GM19452 (cell line): ENCODE measurements around the gene UBA5.

Source experiments
- ATAC-seq: cut with Tn5 transposase; IDR thresholded peaks from one replicate; pipeline ENCODE4 v1.9.1; 2021; ENCODE audit not compliant: unreplicated experiment

The UBA5 gene

GRCh38 chr3:132652640-132653270 is 7.4 kb upstream of the UBA5 start:
- ATAC-seq, result no peak

GRCh38 chr3:132654190-132654589 is 5.9 kb upstream of the UBA5 start:
- no peak for ATAC-seq

GRCh38 chr3:132654721-132655120 is 5.4 kb upstream of the UBA5 start:
- ATAC-seq, result no peak

- ATAC-seq, result no peak
Observed at GRCh38 chr3:132655471-132655870, 4.7 kb upstream of the UBA5 start.

GRCh38 chr3:132657869-132658747 is 2.0 kb upstream of the UBA5 start:
- ATAC-seq, result no peak

GRCh38 chr3:132659000-132659364 is 1.1 kb upstream of the UBA5 start:
- no peak for ATAC-seq

GRCh38 chr3:132659365-132660051 is 621 bp upstream of the UBA5 start, which contains the start of gene ACAD11:
ACAD11 (minus strand) TSS chr3:132659809; CDS start chr3:132659751, 58 bp downstream.
- ATAC-seq, result peak; percentile 62

- ATAC-seq, result peak; percentile 2
Observed at GRCh38 chr3:132660811-132661070, 612 bp downstream of the UBA5 start.

- no peak for ATAC-seq
Observed at GRCh38 chr3:132661101-132661500, 972 bp downstream of the UBA5 start.

- no peak for ATAC-seq
Observed at GRCh38 chr3:132662212-132662611, 2.1 kb downstream of the UBA5 start.

- no peak for ATAC-seq
Observed at GRCh38 chr3:132665230-132665745, 5.2 kb downstream of the UBA5 start.

GRCh38 chr3:132669256-132669777 is 9.2 kb downstream of the UBA5 start:
- no peak for ATAC-seq

GRCh38 chr3:132675408-132675807 is 15.3 kb downstream of the UBA5 start:
- no peak for ATAC-seq

- ATAC-seq, result no peak
Observed at GRCh38 chr3:132679911-132680310, 19.8 kb downstream of the UBA5 start.

GRCh38 chr3:132681421-132681820 is 21.3 kb downstream of the UBA5 start:
- ATAC-seq, result no peak

- no peak for ATAC-seq
Observed at GRCh38 chr3:132682201-132682600, 22.1 kb downstream of the UBA5 start.

- no peak for ATAC-seq
Observed at GRCh38 chr3:132690040-132690439, 29.9 kb downstream of the UBA5 start.

GRCh38 chr3:132694991-132695390 is 34.9 kb downstream of the UBA5 start:
- no peak for ATAC-seq

GRCh38 chr3:132695422-132695821 is 35.3 kb downstream of the UBA5 start:
- no peak for ATAC-seq

GRCh38 chr3:132703733-132704132 is 43.6 kb downstream of the UBA5 start:
- ATAC-seq, result no peak

GRCh38 chr3:132709761-132710160 is 49.6 kb downstream of the UBA5 start:
- no peak for ATAC-seq

- no peak for ATAC-seq
Observed at GRCh38 chr3:132710311-132710710, 50.2 kb downstream of the UBA5 start.
